Progenitor cell of endocrine pancreas (in vitro differentiated cells): Measurements from ENCODE around the gene CREB3L1. TPM values are rescaled to one million over a fixed set of nuclear protein-coding genes. Genes with fewer than 3 reads are reported as not detected.

ENCODE experiments used
- DNase-seq: peaks from one replicate; pipeline ENCODE4 v3.0.0; 2021; ENCODE audit warnings: low spot score; ENCODE audit not compliant: unreplicated experiment
- H3K27ac Mint-ChIP-seq: 2 replicates; pipeline ENCODE4 v1.8.0; 2021; ENCODE audit warnings: mild to moderate bottlenecking, moderate library complexity, mixed read lengths
- H3K27me3 Mint-ChIP-seq: 2 replicates; pipeline ENCODE4 v1.8.0; 2021; ENCODE audit warnings: mixed read lengths
- H3K36me3 Mint-ChIP-seq: 2 replicates; pipeline ENCODE4 v1.8.0; 2022; ENCODE audit warnings: mixed read lengths; ENCODE audit not compliant: insufficient read depth
- H3K4me1 Mint-ChIP-seq: 2 replicates; pipeline ENCODE4 v1.8.0; 2021; ENCODE audit warnings: low read depth, mixed read lengths
- H3K4me3 Mint-ChIP-seq: 2 replicates; pipeline ENCODE4 v1.8.0; 2021; ENCODE audit warnings: low read depth, mild to moderate bottlenecking, moderate library complexity, mixed read lengths
- H3K9me3 Mint-ChIP-seq: 2 replicates; pipeline ENCODE4 v1.8.0; 2021; ENCODE audit warnings: low read depth, mixed read lengths
- CTCF ChIP-seq: fragments of 200-600 bp; sonication (generic); IDR thresholded peaks from one replicate; pipeline ENCODE4 v1.5.0; 2021; ENCODE audit warnings: antibody characterized with exemption, mild to moderate bottlenecking; ENCODE audit not compliant: unreplicated experiment
- total RNA-seq: library from RNA; stranded (reverse); gene quantifications from 2 replicates; pipeline ENCODE4 v1.2.1, GENCODE V29; 2021

The CREB3L1 gene
- total RNA-seq, 1 donor from 2014 or later: 9.6 TPM

DNA sequence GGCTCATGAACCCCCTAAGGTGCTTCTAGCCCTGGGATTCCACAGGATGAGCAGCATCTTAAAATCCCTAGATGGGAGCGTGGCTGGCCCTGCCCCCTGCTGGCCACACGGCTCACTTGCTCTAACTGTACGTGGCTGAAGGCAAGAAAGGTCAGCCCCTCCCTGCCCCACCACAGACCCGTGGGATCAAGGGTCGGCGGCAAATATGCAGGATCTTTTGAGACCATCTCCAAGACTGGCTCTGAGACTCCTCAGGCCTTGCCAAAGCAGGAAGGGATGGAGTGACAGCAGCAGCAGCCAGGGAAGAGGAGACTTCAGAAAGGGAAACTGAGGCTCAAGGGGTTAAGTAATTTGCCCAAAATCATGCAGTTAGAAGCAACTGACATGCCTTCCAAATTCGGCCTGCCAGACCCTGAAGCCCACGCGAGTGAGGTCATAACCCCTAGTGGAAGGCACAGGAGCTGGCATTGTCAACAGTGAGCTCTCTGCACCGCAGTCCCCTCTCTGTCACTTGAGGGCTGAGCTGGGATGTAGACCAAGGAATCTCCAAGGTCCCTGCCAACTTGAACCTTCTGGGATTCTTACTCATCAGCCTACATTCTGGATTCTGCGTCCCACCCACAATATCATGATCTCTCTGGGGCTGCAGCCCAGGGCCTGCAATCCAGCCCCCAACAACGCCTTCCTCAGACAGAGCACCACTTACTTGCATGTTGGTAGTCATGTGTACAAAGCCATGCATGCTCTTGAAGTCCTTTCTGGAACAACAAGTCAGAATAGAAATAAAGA, 31.4 kb downstream of the CREB3L1 start:
- Mint-ChIP-seq H3K9me3 (no peaks in the 10 kb centered on the region), H3K36me3 (peaks cover 1% of the 10 kb centered on the region), H3K4me1 (peaks cover 10% of the 10 kb centered on the region), H3K27me3 (no peaks in the 10 kb centered on the region), H3K27ac (peak overlapping the region; percentile 45), H3K4me3 (no peak overlapping the region)
- DNase-seq: peak; percentile 62
- TF ChIP-seq CTCF: peak; percentile 95

DNA sequence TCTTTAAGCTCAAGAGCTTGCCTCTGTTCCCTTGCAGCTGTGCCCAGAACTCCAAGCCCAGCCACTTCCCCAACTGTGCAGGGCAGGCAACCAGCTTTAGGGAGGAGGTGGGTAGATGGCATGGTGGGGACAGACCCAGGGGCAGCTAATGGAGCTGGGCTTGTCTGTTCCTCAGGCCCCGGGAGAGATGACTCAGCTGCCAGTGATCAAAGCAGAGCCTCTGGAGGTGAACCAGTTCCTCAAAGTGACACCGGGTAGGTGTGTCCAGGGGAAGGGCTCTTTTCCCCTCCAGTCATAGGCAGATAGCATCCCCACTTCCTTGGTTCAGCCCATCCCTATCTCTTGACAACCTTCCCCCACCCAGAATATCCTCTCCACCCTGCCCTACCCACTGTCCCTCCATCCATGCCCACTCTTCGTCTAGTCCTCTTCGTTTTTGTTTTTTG, 32.4 kb downstream of the CREB3L1 start:
- no peak for TF ChIP-seq CTCF
- no peaks in the 10 kb centered on the region for H3K9me3 Mint-ChIP-seq
- peaks cover 10% of the 10 kb centered on the region for H3K4me1 Mint-ChIP-seq
- peaks cover 1% of the 10 kb centered on the region for H3K36me3 Mint-ChIP-seq
- H3K27ac Mint-ChIP-seq: no peak overlapping the region
- H3K27me3 Mint-ChIP-seq: no peaks in the 10 kb centered on the region
- no peak overlapping the region for H3K4me3 Mint-ChIP-seq
- DNase-seq: no peak

DNA sequence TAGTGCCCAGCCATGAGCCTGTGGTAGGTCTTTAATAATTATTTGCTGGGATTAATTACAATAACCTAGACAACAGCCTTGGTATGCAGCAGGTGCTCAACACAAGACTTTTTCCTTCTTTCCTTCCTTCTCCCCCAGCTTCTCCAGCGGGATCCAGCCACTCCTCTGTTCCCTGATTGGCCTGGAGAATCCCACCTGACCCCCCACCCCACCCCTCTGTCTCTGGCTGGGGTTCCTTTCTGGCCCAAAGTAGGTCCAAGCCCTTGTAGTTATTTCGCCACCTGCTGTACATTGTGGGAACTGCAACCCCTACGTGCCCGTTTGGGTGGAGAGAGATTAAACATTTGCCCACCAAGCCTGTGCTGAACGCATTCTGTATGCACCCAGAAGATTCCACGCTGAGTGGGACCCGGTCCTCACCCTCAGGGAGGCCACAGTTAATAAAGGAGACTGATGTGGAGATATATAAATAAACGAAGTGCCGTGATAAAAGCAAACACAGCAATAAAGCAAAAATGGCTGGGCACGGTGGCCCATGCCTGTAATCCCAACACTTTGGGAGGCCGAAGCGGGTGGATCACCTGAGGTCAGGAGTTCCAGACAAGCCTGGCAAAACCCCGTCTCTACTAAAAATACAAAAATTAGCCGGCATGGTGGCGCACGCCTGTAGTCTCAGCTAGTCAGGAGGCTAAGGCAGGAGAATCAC, 37.7 kb downstream of the CREB3L1 start:
- peak; percentile 82 for TF ChIP-seq CTCF
- Mint-ChIP-seq H3K36me3 (peaks cover 4% of the 10 kb centered on the region), H3K27me3 (no peaks in the 10 kb centered on the region), H3K4me3 (no peak overlapping the region), H3K4me1 (no peaks in the 10 kb centered on the region), H3K9me3 (no peaks in the 10 kb centered on the region), H3K27ac (no peak overlapping the region)
- peak; percentile 73 for DNase-seq

GRCh38 chr11:46315783-46316563, 38.5 kb downstream of the CREB3L1 start:
- no peaks in the 10 kb centered on the region for H3K27me3 Mint-ChIP-seq
- no peak for TF ChIP-seq CTCF
- H3K36me3 Mint-ChIP-seq: peaks cover 4% of the 10 kb centered on the region
- H3K9me3 Mint-ChIP-seq: no peaks in the 10 kb centered on the region
- no peaks in the 10 kb centered on the region for H3K4me1 Mint-ChIP-seq
- H3K27ac Mint-ChIP-seq: no peak overlapping the region
- no peak overlapping the region for H3K4me3 Mint-ChIP-seq
- no peak for DNase-seq

GRCh38 chr11:46319074-46319453, 41.6 kb downstream of the CREB3L1 start:
- DNase-seq: no peak
- no peak overlapping the region for H3K27ac Mint-ChIP-seq
- no peaks in the 10 kb centered on the region for H3K9me3 Mint-ChIP-seq
- H3K36me3 Mint-ChIP-seq: peaks cover 7% of the 10 kb centered on the region
- TF ChIP-seq CTCF: no peak
- no peak overlapping the region for H3K4me3 Mint-ChIP-seq
- H3K4me1 Mint-ChIP-seq: no peaks in the 10 kb centered on the region
- H3K27me3 Mint-ChIP-seq: no peaks in the 10 kb centered on the region
